Measurements from ENCODE around the gene APOBEC3C. TPM values are rescaled to one million over a fixed set of nuclear protein-coding genes. Genes with fewer than 3 reads are reported as not detected.

The APOBEC3C gene
- polyA plus RNA-seq, 1 donor from 2014 or later: not detected

DNA sequence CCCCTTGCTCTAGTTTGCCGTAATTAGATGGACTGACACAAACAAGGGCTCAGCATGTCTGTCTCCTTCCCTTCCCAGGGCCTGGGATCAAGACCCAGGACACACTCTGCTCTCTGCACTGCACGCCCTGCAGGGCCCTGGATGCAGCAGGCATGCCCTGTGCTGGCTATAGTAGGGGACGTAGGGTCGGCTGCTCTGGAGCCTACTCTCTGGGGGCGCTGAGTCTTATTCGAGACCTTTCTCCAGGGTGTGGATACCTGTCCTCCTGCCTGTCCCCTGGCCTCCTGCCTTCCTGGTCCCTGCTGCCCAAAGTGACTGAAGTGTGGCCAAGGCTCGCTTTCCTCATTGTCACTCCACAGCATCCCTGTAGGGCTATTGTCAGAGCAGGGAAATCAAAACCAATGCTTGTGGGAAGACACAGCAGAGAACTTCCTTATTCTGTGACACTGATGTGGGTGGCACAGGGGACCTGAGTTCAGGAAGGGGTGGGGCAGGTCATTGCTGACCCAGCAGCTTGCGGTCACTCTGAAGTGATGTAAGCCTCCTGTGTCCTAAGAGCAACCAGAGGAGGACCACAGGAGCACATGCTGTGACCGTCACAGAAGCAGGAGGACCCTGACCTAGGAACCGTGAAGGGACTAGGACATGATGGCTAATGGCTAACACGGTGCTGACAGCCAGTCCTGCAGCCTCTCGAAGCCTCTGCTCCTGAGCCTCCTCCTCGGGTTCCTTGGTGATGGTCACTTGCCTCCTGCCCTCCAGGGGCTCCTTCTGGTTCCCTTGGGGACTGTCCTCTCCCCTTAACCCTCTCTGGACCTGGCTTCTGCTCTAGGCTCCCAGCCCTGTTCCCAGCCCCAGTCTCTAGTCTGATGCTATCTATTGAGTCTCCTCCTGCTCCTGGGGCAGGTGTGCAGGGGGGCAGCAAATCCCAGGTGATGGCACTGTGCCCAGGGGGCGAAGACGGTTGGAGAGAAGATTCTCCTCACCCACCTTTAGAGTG lies 46.3 kb upstream of the APOBEC3C start:
- TF ChIP-seq EP300 (conservative IDR thresholded peaks at IDR 0.05; ENCODE audit: poor library complexity, severe bottlenecking) (no peak), EZH2 (IDR thresholded peaks at IDR 0.05; ENCODE audit: borderline replicate concordance, insufficient read depth, low read length, poor library complexity, severe bottlenecking) (no peak), RAD21 (conservative IDR thresholded peaks at IDR 0.05) (no peak), TAF1 (IDR thresholded peaks at IDR 0.05; ENCODE audit: low read depth) (no peak), POLR2AphosphoS5 (IDR thresholded peaks at IDR 0.05) (no peak), MXI1 (conservative IDR thresholded peaks at IDR 0.05; ENCODE audit: poor library complexity, severe bottlenecking) (no peak), SMC3 (conservative IDR thresholded peaks at IDR 0.05; ENCODE audit: poor library complexity) (no peak)
- TF ChIP-seq, protein P1, sequence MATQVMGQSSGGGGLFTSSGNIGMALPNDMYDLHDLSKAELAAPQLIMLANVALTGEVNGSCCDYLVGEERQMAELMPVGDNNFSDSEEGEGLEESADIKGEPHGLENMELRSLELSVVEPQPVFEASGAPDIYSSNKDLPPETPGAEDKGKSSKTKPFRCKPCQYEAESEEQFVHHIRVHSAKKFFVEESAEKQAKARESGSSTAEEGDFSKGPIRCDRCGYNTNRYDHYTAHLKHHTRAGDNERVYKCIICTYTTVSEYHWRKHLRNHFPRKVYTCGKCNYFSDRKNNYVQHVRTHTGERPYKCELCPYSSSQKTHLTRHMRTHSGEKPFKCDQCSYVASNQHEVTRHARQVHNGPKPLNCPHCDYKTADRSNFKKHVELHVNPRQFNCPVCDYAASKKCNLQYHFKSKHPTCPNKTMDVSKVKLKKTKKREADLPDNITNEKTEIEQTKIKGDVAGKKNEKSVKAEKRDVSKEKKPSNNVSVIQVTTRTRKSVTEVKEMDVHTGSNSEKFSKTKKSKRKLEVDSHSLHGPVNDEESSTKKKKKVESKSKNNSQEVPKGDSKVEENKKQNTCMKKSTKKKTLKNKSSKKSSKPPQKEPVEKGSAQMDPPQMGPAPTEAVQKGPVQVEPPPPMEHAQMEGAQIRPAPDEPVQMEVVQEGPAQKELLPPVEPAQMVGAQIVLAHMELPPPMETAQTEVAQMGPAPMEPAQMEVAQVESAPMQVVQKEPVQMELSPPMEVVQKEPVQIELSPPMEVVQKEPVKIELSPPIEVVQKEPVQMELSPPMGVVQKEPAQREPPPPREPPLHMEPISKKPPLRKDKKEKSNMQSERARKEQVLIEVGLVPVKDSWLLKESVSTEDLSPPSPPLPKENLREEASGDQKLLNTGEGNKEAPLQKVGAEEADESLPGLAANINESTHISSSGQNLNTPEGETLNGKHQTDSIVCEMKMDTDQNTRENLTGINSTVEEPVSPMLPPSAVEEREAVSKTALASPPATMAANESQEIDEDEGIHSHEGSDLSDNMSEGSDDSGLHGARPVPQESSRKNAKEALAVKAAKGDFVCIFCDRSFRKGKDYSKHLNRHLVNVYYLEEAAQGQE (IDR thresholded peaks at IDR 0.05; ENCODE audit: borderline replicate concordance): no peak
- TF ChIP-seq, protein P2, sequence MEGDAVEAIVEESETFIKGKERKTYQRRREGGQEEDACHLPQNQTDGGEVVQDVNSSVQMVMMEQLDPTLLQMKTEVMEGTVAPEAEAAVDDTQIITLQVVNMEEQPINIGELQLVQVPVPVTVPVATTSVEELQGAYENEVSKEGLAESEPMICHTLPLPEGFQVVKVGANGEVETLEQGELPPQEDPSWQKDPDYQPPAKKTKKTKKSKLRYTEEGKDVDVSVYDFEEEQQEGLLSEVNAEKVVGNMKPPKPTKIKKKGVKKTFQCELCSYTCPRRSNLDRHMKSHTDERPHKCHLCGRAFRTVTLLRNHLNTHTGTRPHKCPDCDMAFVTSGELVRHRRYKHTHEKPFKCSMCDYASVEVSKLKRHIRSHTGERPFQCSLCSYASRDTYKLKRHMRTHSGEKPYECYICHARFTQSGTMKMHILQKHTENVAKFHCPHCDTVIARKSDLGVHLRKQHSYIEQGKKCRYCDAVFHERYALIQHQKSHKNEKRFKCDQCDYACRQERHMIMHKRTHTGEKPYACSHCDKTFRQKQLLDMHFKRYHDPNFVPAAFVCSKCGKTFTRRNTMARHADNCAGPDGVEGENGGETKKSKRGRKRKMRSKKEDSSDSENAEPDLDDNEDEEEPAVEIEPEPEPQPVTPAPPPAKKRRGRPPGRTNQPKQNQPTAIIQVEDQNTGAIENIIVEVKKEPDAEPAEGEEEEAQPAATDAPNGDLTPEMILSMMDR (IDR thresholded peaks at IDR 0.05; ENCODE audit: poor library complexity, severe bottlenecking): no peak
- H3K9me2 ChIP-seq (ENCODE audit: insufficient read depth, low read length): no peaks in the 10 kb centered on the region

DNA sequence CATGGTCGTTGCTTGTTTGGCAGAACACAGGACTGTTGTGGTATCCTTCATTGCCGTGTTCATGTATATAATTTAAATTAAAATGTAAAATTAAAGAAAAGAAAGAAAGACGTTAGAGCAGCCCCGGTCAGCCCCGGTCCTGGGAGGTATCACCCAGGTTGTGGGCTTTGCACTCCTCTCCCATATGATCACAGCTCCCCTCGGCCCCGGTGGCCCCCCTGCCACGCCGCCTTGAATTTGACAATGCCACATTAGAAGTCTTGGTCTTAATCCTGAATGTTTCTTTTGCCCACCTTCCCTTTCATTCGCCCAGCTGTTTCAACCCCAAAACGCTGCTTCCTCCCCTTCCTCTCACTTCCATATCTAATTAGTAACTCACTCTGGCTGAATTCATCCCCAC lies 45.3 kb upstream of the APOBEC3C start:
- no peaks in the 10 kb centered on the region for H3K9me2 ChIP-seq (ENCODE audit: insufficient read depth, low read length)
- no peaks in the 10 kb centered on the region for H3K79me2 ChIP-seq (replicated peaks; ENCODE audit: insufficient read depth, low read length)
- H3K9me3 ChIP-seq (ENCODE audit: low read length): no peaks in the 10 kb centered on the region
- H3K4me2 ChIP-seq (ENCODE audit: low read length): no peak overlapping the region
- H4K20me1 ChIP-seq (ENCODE audit: insufficient read depth): no peaks in the 10 kb centered on the region
- H3K9ac ChIP-seq (ENCODE audit: low read length): no peak overlapping the region
- no peaks in the 10 kb centered on the region for H3K36me3 ChIP-seq (ENCODE audit: insufficient read depth, low read length)
- no peaks in the 10 kb centered on the region for H3F3A ChIP-seq (ENCODE audit: insufficient read depth, low read length, poor library complexity, severe bottlenecking)
- no peak for TF ChIP-seq TAF1 (IDR thresholded peaks at IDR 0.05; ENCODE audit: low read depth)
- no peak for TF ChIP-seq MXI1 (conservative IDR thresholded peaks at IDR 0.05; ENCODE audit: poor library complexity, severe bottlenecking)
- TF ChIP-seq POLR2AphosphoS5 (IDR thresholded peaks at IDR 0.05): no peak
- TF ChIP-seq, protein P2 (IDR thresholded peaks at IDR 0.05; ENCODE audit: poor library complexity, severe bottlenecking): no peak
- TF ChIP-seq SMC3 (conservative IDR thresholded peaks at IDR 0.05; ENCODE audit: poor library complexity): no peak
- TF ChIP-seq EZH2 (IDR thresholded peaks at IDR 0.05; ENCODE audit: borderline replicate concordance, insufficient read depth, low read length, poor library complexity, severe bottlenecking): no peak
- TF ChIP-seq, protein P1 (IDR thresholded peaks at IDR 0.05; ENCODE audit: borderline replicate concordance): no peak
- TF ChIP-seq RAD21 (conservative IDR thresholded peaks at IDR 0.05): no peak
- no peak for TF ChIP-seq EP300 (conservative IDR thresholded peaks at IDR 0.05; ENCODE audit: poor library complexity, severe bottlenecking)
- H3K4me3 ChIP-seq (ENCODE audit: low read length): no peak overlapping the region
- no peak overlapping the region for H3K27ac ChIP-seq (ENCODE audit: low read length)
- no peaks in the 10 kb centered on the region for H3K27me3 ChIP-seq (ENCODE audit: insufficient read depth, low read depth, low read length)
- no peak overlapping the region for H2AFZ ChIP-seq (ENCODE audit: low read depth, low read length)

More for the DNA sequence above, 46.3 kb upstream of the APOBEC3C start:
- Histone ChIP-seq H2AFZ (ENCODE audit: low read depth, low read length) (no peak overlapping the region), H3F3A (ENCODE audit: insufficient read depth, low read length, poor library complexity, severe bottlenecking) (no peaks in the 10 kb centered on the region), H3K79me2 (replicated peaks; ENCODE audit: insufficient read depth, low read length) (no peaks in the 10 kb centered on the region), H3K4me2 (ENCODE audit: low read length) (no peak overlapping the region), H3K27ac (ENCODE audit: low read length) (no peak overlapping the region), H3K9me3 (ENCODE audit: low read length) (no peaks in the 10 kb centered on the region), H4K20me1 (ENCODE audit: insufficient read depth) (no peaks in the 10 kb centered on the region), H3K27me3 (ENCODE audit: insufficient read depth, low read depth, low read length) (no peaks in the 10 kb centered on the region), H3K4me3 (ENCODE audit: low read length) (no peak overlapping the region), H3K9ac (ENCODE audit: low read length) (no peak overlapping the region), H3K36me3 (ENCODE audit: insufficient read depth, low read length) (no peaks in the 10 kb centered on the region)

Data from neural cell (in vitro differentiated cells).